Measurements from ENCODE around the gene EEIG1. TPM values are rescaled to one million over a fixed set of nuclear protein-coding genes. Genes with fewer than 3 reads are reported as not detected.

The EEIG1 gene
- total RNA-seq, 1 donor from 2014 or later: 108 TPM

DNA sequence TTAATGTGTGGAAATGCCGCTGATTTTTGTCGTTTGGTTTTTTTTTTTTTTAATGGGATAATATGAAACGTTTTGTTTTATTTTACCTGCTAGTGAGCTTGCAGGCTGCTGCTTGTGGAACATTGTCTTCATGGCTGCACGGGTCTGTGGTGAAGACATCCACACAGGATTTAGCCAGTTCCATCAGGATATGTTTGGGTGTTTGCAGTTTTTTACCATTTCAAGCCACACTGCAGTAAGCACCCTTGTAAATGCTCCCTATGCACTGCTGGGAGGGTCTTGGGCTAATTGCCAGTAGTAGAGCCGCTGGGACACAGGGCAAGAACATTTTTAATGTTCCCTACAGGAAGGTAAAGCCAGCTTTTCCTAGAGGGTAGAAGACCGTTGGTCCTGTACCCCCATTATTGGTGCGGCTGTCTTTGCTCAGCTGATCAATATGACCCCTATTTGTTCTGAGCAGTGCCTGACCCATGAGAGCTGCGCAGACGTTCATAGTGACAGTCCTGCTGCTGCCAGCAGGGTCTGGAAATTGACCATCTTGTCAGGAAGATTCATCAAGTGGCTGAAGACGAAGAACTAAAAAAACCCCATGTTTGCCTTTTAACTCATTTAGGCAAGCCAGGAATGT is 20.5 kb upstream of the EEIG1 start:
- ATAC-seq: no peak

- ATAC-seq: no peak
These were observed 18.7 kb upstream of the EEIG1 start for GRCh38 chr9:127999461-127999860.

- no peak for ATAC-seq
These were observed 12.9 kb upstream of the EEIG1 start for GRCh38 chr9:127993721-127994120.

GRCh38 chr9:127991757-127992274 is 11.0 kb upstream of the EEIG1 start:
- ATAC-seq: no peak

GRCh38 chr9:127991017-127991756 is 10.4 kb upstream of the EEIG1 start:
- peak; percentile 82 for ATAC-seq

- no peak for ATAC-seq
These were observed 9.8 kb upstream of the EEIG1 start for GRCh38 chr9:127990554-127990953.

DNA sequence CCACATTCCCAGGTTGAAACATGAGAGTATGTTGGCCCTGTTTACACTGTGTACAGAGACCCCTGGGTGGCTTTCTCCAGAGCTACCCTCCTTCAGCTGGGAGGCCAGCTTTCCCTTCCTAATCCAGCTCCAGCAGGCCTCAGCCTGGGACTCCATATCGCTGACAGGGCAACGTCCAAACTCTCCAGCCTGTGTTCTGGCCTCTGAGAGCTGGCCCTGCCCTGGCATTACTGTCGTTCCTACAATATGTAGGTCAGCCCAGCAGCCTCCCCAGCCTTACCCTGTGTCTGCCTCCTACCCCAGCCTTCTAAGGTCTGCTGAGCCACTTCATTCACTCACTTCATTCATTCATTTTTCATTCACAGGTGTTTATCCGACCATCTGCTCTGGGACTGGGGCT is 8.3 kb upstream of the EEIG1 start:
- no peak for ATAC-seq

DNA sequence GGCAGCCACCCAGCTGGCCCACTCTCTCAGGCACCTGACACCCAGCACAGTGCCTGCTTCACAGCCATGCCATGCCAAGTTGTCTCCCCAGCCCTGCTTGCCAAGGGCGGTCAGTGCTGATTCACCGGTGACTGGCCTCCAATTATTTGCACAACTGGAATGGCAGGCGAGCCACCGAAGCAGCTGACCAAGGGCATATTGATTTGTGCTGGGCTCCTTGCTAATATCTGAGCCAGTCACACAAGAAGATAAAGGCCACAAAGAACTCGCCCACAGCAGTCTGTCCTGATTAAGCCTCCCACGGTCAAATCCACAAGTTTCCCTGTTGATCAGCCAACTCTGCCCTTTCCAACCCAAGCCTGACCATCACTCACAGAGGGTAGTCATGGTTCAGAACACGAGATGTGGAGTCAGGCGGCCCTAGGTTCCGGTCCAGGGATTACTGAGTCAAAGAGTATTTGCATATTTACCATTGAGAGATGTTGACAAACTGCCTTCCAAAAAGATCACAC is 6.4 kb upstream of the EEIG1 start:
- ATAC-seq: peak; percentile 56

- ATAC-seq: no peak
These were observed 4.2 kb upstream of the EEIG1 start for GRCh38 chr9:127985011-127985410.

- no peak for ATAC-seq
These were observed 3.1 kb upstream of the EEIG1 start for GRCh38 chr9:127983847-127984289.

GRCh38 chr9:127982912-127983311 is 2.1 kb upstream of the EEIG1 start:
- ATAC-seq: no peak

- ATAC-seq: no peak
These were observed 851 bp upstream of the EEIG1 start for GRCh38 chr9:127981559-127982121.

- ATAC-seq: peak; percentile 66
These were observed 606 bp downstream of the EEIG1 start for GRCh38 chr9:127980060-127980705.

DNA sequence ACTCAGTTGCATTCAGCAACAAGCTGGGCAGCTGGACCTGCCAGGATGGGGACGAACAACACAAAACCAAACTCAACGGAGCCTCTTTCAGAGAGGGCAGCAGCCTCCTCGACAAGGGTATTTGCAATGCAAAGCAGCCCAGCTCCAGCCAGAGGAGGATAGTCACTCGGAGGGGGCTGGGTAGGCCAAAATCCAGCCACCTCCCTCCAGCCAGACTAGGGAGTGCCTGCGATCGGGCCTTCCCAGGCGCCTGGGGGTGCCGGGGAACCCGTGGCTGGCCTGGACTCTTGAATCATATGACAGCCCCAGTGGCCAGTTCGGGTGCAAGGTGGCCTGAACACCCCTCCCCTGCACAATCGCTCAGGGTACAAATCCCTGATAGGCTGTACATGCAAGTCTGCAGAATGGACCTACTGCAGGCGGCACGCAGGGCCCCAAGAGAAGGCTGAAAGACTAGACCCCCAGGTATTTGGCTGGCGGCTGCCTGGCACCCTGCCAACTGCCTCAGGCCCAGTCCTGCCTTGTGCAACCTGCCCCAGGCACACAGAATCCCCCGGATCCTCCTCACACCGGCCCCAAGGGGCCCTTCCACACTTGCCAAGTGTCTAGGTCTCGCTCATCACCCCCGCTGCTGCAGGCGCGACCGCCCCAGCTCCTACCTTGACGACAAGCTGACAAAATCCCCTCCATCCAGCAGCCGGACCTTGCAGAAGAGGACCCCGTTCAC is 1.3 kb downstream of the EEIG1 start:
- peak; percentile 16 for ATAC-seq

DNA sequence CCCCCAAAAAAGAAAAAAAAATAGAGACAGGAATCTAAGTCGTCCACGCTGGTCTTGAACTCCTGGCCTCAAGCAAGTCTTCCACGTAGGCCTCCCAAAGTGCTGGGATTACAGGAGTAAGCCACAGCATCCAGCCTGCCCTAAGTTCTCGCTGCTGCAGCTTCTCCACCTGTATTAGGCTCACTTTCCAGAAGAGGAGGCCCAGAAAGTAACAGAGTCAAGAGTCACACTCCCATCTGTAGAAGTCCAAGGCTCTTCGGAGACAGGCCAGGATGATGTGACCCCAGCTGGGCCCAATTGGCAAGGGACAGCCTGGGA is 1.8 kb downstream of the EEIG1 start:
- no peak for ATAC-seq

GRCh38 chr9:127977884-127978647 is 2.7 kb downstream of the EEIG1 start:
- ATAC-seq: no peak

- no peak for ATAC-seq
These were observed 3.5 kb downstream of the EEIG1 start for GRCh38 chr9:127977009-127977883.

DNA sequence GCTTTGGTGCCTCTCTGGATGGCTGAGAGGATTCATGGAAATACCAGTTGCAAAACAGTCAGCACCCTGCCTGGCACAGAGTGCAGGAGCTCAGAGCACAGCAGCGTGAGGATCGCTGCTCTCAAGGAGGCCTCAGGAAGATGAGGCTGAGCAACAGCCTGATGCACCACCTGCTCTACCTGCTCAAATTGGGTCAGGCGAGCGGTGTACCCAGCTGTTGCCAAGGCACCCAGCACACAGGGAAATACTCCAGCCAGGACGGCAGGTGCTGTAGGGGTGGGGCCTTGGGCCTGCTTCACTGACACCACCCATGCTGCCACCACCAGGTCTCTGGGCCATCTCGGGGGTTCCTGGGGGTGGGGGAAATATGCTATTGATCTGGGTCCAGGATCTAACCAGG is 4.3 kb downstream of the EEIG1 start:
- ATAC-seq: peak; percentile 46

DNA sequence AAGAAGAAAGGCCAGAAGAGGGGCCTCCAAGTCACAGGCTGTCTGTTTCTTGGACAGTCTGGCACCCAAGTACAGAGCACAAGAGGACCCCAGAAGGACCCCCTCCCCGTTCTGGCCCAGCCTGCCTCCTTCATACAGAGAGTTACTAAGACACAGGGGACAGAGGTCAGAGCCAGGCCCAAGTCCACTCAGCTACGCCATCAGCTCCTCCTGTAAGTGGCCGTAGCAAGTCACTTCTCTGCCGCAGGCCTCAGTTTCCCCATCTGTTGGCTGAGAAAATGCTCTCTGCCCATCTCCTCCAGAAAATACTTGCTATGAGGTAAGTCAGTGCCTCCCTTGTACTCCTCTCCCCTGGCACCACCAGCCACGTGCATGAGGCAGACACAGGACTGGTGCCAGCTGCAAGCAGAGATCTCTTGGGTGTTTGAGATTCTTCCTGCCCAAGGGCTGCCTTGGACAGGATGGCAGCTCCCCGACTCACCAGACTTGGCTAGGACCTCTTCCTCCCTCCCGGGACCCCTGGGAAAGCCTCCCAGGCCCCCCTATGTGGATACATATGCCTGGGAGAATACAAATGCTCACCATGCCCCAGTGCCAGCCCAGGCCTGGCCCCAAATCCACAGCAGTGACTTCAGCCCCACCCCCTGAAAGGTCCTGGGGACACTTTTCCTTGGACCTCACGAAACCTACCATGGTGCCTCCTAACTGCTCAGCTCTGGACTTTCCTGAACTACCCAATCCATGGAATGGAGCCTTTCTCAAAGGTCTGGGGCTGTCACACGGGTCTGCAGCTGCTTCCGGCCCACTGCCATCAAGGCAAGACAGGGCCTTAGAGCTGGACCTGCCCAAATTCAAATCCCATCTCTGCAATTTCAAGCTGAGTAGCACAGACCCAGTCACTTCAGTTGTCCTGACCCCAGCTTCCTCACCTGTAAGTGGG is 5.1 kb downstream of the EEIG1 start:
- ATAC-seq: no peak

Measured in esophagus mucosa (tissue), 1 donor.